Measurements from ENCODE around the gene PFDN5. TPM values are rescaled to one million over a fixed set of nuclear protein-coding genes. Genes with fewer than 3 reads are reported as not detected.

Gene PFDN5
- total RNA-seq, 2 experiments from 2014 or later, result 388 to 425 TPM

DNA sequence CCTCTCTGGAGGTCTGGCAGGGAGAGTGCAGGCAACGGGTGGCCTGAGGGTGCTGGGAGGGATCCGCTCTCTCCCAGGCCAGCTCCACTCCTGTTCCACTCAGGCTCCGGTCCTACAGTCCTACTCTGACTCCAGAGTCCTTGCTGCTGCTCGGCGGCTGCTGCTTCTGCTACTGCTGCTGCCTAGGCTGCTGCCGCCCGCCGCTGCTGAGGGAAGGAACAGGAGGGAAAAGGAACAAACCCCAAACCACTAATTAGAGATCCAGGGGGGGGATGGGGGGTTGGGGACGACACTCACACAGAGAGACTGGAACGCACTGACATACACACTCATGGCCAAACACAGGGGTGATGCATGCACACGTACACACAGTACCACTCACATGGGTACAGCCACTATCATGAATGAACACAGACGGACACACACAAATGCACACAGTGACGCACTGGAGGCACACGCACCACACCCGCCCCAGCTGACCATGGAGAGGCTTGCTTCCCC is 40.9 kb downstream of the PFDN5 start, which contains the start of gene SP7:
TSS of gene SP7 (minus strand) at position 174 of the 501 bp plus-strand sequence. CDS start 708 bp downstream, outside the sequence.
- H3K36me3 Mint-ChIP-seq, result no peaks in the 10 kb centered on the region
- POLR2A ChIA-PET, result no interaction called here
- no peaks in the 10 kb centered on the region for H3K9me3 Mint-ChIP-seq
- no peak for DNase-seq
- peak; percentile 16 for ATAC-seq (ENCODE audit: low read depth)
- no peak within 1 kb of the TSS for H3K27ac Mint-ChIP-seq
- H3K27me3 Mint-ChIP-seq, result peaks cover 67% of the 10 kb centered on the region
- H3K4me1 Mint-ChIP-seq, result peaks cover 19% of the 10 kb centered on the region
- no peak within 1 kb of the TSS for H3K4me3 Mint-ChIP-seq

DNA sequence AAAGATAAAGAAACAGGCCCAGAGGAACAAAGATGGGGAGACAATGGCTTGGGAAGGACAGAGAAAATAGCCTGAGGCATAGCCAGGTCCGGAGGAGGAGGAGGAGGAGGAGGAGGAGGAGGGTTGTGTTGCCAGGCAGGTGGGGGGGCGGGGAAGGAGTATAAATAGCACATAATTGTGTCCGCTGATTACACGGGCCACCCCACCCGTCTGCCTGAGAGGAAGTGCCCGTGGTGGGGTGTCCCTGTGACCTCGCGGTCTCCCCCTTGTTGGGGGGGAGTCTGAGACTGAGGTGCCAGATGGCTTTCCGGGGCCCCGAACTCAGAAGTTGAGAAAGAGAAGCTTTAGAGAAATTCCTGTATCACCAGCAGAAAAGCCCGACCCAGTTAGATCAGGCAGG is 42.7 kb downstream of the PFDN5 start:
- Mint-ChIP-seq H3K4me3 (no peak overlapping the region), H3K36me3 (no peaks in the 10 kb centered on the region), H3K9me3 (no peaks in the 10 kb centered on the region), H3K27ac (peak overlapping the region; percentile 23), H3K27me3 (peaks cover 63% of the 10 kb centered on the region), H3K4me1 (peaks cover 17% of the 10 kb centered on the region)
- DNase-seq (no peak), ATAC-seq (ENCODE audit: low read depth) (peak; percentile 29)
- POLR2A ChIA-PET, result no interaction called here

DNA sequence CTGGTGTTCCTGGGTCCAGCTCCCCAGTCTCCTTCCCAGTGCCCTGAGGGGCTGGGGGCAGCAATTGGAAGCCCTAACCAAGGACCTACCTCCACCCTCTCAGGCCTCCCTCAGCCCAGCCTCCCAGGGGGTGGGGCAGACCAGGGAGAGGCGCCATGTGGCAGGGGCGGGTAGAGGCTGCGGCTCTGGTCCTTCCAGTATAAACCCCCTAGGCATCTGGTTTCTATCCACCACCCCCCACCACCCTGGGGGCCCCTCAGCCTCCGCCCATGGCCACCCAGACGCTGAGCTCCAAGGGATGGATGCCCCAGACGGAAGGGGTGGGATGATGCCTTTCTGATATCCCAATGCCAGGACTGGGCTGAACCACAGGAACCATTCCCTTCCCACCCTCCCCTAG is 43.6 kb downstream of the PFDN5 start:
- Mint-ChIP-seq H3K9me3 (no peaks in the 10 kb centered on the region), H3K27ac (no peak overlapping the region), H3K27me3 (peaks cover 61% of the 10 kb centered on the region), H3K4me3 (no peak overlapping the region), H3K4me1 (peaks cover 19% of the 10 kb centered on the region), H3K36me3 (no peaks in the 10 kb centered on the region)
- ATAC-seq (ENCODE audit: low read depth), result no peak
- POLR2A ChIA-PET, result no interaction called here
- DNase-seq, result no peak

DNA sequence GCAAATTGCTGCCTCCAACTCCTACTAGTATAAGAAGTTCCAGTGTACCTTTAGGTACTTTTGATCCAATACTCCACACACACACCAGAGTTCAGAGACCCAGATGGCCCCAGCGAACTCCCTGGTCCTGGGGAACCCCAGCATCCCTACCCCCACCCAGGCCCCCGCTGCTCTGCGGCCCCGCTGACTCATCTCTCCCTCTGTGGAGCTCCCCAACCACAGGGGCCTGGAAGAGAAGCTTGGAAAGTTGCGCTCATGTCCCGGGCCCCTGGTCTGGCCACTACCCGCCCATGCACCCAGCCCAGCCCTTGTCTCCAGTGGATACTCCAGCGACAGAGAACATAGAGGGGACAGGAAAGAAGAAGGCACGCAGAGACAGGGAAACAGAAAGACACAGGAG is 45.1 kb downstream of the PFDN5 start:
- POLR2A ChIA-PET, result interaction anchor here (1.0 kb wide), 1 partner anchor 160 kb away, joined by 4 read pairs; the partner anchor contains the start of gene TARBP2
- H3K9me3 Mint-ChIP-seq, result no peaks in the 10 kb centered on the region
- peaks cover 26% of the 10 kb centered on the region for H3K4me1 Mint-ChIP-seq
- no peaks in the 10 kb centered on the region for H3K36me3 Mint-ChIP-seq
- H3K27ac Mint-ChIP-seq, result no peak overlapping the region
- H3K4me3 Mint-ChIP-seq, result no peak overlapping the region
- peaks cover 48% of the 10 kb centered on the region for H3K27me3 Mint-ChIP-seq
- DNase-seq (no peak), ATAC-seq (ENCODE audit: low read depth) (no peak)

DNA sequence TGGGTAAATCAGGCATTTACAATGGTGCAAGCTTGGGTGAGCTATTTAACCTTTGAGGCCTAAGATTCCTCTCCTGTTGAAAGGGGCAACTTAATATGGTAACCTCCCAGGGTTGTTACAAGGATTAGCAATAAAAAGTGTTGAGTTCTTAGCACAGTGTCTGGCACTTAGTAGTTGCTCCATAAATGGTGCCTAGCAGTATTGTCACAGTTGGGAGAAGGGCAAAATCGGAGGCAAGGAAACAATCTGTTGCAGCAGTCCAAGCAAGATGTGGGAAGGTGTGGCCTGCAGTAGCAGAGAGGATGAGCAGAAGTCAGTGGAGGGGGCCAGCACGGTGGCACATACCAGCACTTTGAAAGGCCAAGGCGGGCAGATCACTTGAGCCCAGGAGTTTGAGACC is 48.1 kb downstream of the PFDN5 start:
- DNase-seq (no peak), ATAC-seq (ENCODE audit: low read depth) (no peak)
- H3K4me1 Mint-ChIP-seq, result peaks cover 15% of the 10 kb centered on the region
- no peaks in the 10 kb centered on the region for H3K36me3 Mint-ChIP-seq
- no peaks in the 10 kb centered on the region for H3K9me3 Mint-ChIP-seq
- H3K27me3 Mint-ChIP-seq, result peaks cover 19% of the 10 kb centered on the region
- H3K4me3 Mint-ChIP-seq, result peak overlapping the region; percentile 1
- POLR2A ChIA-PET, result interaction anchor here (4.5 kb wide), 1 partner anchor 18 kb away, joined by 63 read pairs; no protein-coding TSS in a partner anchor
- no peak overlapping the region for H3K27ac Mint-ChIP-seq

DNA sequence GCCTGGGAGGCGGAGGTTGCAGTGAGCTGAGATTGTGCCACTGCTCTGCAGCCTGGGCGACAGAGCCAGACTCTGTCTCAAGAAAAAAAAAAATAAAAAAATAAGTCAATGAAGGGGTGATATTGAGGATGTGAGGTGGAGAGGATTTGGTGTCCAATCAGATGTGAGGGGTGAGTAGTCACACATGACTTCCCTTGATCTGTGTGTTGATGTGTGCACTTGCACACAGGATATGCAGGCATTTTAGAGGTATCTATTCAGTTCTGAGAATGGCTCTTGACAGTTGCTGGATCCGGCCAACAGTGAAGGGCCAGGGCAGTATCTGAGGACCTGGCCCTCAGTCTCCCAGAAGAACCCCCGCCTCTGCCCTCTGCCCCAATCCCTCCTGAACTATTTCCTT is 48.6 kb downstream of the PFDN5 start:
- POLR2A ChIA-PET, result interaction anchor here (1.4 to 4.5 kb wide), 5 partner anchors 18 to 97 kb away, joined by 3 to 63 read pairs (median 9); partner anchors contain the start of genes AAAS, ESPL1 and MYG1
- peaks cover 14% of the 10 kb centered on the region for H3K27me3 Mint-ChIP-seq
- H3K36me3 Mint-ChIP-seq, result no peaks in the 10 kb centered on the region
- H3K27ac Mint-ChIP-seq, result peak overlapping the region; percentile 77
- H3K9me3 Mint-ChIP-seq, result no peaks in the 10 kb centered on the region
- peak overlapping the region; percentile 72 for H3K4me3 Mint-ChIP-seq
- H3K4me1 Mint-ChIP-seq, result peaks cover 15% of the 10 kb centered on the region
- no peak for DNase-seq
- ATAC-seq (ENCODE audit: low read depth), result peak; percentile 49

DNA sequence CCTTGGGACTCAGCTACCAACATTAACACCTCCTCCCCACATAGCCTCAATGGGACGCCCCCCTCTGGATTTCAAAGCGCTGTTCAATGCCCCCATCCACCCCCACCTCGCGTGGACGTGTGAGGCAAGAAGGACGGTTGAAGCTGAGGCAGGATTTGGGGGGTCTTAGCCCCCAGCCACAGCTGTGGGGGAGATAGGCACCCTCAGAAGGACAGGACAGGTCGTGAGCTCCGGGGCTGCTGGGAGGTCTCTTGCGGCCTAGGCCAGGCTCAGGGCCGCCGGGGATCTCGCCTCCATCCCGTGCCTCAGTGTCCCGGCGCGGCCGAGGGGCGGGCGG is 49.1 kb downstream of the PFDN5 start:
- POLR2A ChIA-PET, result interaction anchor here (0.8 to 4.5 kb wide), 11 partner anchors 10 to 157 kb away, joined by 3 to 63 read pairs (median 5); partner anchors contain the start of genes AAAS, ESPL1, MYG1 and SP1
- DNase-seq (no peak), ATAC-seq (ENCODE audit: low read depth) (peak; percentile 5)
- Mint-ChIP-seq H3K36me3 (no peaks in the 10 kb centered on the region), H3K9me3 (no peaks in the 10 kb centered on the region), H3K27me3 (peaks cover 14% of the 10 kb centered on the region), H3K4me1 (peaks cover 15% of the 10 kb centered on the region), H3K4me3 (peak overlapping the region; percentile 72), H3K27ac (peak overlapping the region; percentile 77)

DNA sequence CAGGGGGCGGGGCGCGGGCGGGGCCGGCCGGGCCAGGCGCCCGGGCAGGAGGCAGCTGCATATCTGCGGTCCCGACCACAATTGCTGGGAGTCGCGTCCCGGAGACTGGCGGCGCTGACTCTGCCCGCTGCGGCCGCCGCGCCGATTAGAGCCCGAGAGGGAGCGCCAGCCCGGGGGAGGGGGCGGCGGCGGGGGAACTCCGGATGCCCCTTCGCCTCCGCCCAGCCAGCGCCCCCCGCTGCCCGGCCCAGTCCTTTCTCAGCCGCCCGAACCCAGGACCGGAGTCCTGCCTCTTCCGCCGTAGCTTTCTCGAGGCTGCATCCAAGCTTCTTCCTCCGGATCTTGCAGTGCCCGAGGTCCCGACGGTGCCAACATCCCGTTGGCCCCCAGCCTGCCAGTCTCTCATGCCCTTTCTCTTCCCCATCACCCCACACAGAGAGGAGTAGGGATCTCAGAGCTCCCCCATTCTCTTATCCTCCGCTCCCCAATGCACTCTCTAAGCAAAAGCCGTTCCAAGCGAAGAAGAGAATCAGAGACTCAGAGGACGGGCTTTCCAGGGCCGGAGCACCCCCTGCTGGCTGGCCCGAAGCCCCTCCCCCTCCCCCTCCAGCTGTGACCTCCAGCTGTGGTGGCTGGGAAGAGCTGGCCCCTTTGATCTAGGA is 49.6 kb downstream of the PFDN5 start:
- ATAC-seq (ENCODE audit: low read depth) (peak; percentile 74), DNase-seq (peak; percentile 69)
- Mint-ChIP-seq H3K27me3 (peaks cover 10% of the 10 kb centered on the region), H3K4me1 (peaks cover 15% of the 10 kb centered on the region), H3K36me3 (no peaks in the 10 kb centered on the region), H3K9me3 (no peaks in the 10 kb centered on the region), H3K27ac (peak overlapping the region; percentile 92), H3K4me3 (peak overlapping the region; percentile 99)
- POLR2A ChIA-PET, result interaction anchor here (0.6 to 4.5 kb wide), 14 partner anchors 10 to 156 kb away, joined by 3 to 63 read pairs (median 4); partner anchors contain the start of genes AAAS, ESPL1, MYG1 and SP1

DNA sequence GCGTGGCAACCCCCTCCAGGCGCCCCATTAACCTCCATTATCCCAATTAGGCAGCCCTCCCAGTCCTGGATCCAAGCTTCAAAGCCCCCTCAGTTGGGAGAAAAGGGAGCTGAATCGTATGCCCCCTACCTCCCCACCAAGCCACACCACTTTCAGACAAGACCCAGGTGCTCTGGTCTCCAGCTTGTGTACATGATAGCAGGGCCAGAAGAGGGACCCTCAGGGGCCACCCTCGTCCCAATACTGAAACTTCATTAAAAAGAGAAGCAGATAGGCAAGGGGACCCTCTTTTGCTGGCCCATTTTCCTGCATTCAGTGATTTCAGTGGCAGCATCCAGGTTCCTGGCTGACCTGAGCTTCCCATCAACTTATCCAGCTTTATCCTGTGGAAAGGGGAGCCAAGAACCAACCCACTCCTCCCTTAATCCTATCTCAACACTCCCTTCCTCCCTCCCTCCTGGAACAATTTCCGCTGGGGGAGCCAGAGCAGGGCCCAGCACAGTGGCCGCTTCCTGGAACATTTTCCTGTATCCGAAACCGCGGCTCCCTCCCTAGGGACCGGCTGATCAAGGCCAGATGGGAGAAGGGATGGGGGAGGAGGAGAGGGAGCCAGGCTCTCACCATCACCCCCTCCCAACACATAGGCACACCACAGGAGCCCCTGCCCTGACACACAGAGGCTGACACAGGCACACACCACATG is 50.3 kb downstream of the PFDN5 start:
- POLR2A ChIA-PET, result interaction anchor here (0.6 to 4.5 kb wide), 14 partner anchors 11 to 196 kb away, joined by 3 to 63 read pairs (median 5); partner anchors contain the start of genes AAAS, ESPL1, SP1 and TARBP2
- H3K36me3 Mint-ChIP-seq, result no peaks in the 10 kb centered on the region
- peaks cover 15% of the 10 kb centered on the region for H3K4me1 Mint-ChIP-seq
- H3K9me3 Mint-ChIP-seq, result no peaks in the 10 kb centered on the region
- no peak overlapping the region for H3K27ac Mint-ChIP-seq
- peak; percentile 2 for ATAC-seq (ENCODE audit: low read depth)
- H3K4me3 Mint-ChIP-seq, result peak overlapping the region; percentile 99
- peaks cover 5% of the 10 kb centered on the region for H3K27me3 Mint-ChIP-seq
- no peak for DNase-seq

DNA sequence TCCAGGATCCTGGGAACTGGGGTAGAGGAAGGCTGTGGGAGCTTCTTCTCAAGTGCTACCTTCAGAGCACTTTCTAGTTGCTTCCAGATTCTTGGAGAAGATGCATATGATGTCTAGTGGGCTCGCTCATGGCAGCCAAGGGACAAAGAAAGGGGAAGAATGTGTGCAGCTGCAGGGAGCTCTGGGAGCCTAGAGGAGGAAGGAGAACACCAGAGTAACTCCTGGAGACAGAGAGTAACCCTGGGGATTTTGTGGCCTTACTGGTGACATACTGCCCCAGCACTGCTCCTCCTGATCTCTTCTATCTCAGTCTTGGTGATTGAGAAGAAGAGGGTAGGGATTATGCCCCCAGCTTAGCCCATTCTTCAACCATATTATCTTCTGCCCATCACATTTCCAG is 51.1 kb downstream of the PFDN5 start:
- POLR2A ChIA-PET, result interaction anchor here (1.3 to 4.5 kb wide), 2 partner anchors 21 to 75 kb away, joined by 3 to 63 read pairs; no protein-coding TSS in a partner anchor
- H3K36me3 Mint-ChIP-seq, result no peaks in the 10 kb centered on the region
- ATAC-seq (ENCODE audit: low read depth) (no peak), DNase-seq (no peak)
- H3K9me3 Mint-ChIP-seq, result no peaks in the 10 kb centered on the region
- H3K4me1 Mint-ChIP-seq, result peaks cover 15% of the 10 kb centered on the region
- no peak overlapping the region for H3K27ac Mint-ChIP-seq
- H3K4me3 Mint-ChIP-seq, result no peak overlapping the region
- H3K27me3 Mint-ChIP-seq, result peaks cover 3% of the 10 kb centered on the region

DNA sequence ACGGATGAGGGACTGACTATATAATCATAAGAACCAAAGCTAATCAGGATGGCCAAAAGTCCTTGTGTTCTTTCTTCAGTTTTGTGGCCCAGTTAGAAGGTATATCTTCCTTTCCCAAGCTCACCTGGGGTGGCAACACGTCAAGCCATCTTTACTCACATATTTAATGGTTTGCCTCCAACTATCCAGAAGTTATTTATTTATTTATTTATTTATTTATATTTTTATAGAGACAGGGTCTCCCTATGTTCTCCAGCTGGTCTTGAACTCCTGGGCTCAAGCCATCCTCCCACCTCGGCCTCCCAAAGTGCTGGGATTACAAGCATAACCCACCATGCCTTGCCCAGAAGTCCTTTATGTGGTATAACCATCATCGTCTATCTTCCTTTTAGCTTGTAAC is 52.6 kb downstream of the PFDN5 start:
- DNase-seq, result no peak
- Mint-ChIP-seq H3K36me3 (no peaks in the 10 kb centered on the region), H3K4me3 (no peak overlapping the region), H3K27me3 (no peaks in the 10 kb centered on the region), H3K27ac (no peak overlapping the region), H3K9me3 (no peaks in the 10 kb centered on the region), H3K4me1 (peaks cover 22% of the 10 kb centered on the region)
- POLR2A ChIA-PET, result interaction anchor here (0.5 to 0.7 kb wide), 2 partner anchors 169 to 173 kb away, joined by 3 to 4 read pairs; no protein-coding TSS in a partner anchor
- no peak for ATAC-seq (ENCODE audit: low read depth)
